HG03135 (cell line): Measurements from ENCODE around the gene NDOR1.
A peak's percentile ranks its signal among the peaks of the same experiment; 100 is the strongest.

ENCODE experiments used
- ATAC-seq: cut with Tn5 transposase; IDR thresholded peaks from one replicate; pipeline ENCODE4 v1.9.1; 2021; ENCODE audit warnings: mild to moderate bottlenecking, moderate library complexity; ENCODE audit not compliant: unreplicated experiment

NDOR1 gene

DNA sequence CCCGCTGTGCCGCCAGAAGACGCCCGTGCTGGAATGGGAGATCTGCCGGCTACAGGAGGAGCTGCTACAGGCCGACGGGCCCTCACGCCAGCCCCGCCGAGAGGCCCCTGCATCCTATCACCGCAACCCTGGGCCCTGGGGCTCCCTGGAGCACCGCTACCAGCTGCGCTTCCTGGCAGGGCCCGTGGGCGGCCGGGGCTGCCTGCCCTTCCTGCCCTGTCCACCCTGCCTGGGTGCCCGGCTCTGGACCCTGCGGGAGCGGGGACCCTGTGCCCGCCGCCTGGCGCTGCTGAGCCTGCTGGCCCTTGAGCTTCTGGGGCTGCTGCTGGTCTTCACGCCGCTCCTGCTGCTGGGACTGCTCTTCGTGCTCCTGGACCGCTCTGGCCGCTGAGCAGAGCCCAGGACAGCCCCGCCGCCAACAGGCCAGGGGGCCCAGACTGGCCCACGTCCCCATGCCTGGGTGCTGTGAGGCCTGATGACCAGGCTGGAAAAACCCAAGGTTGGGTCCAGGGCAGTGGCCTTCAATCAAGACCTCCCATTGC is 12.8 kb downstream of the NDOR1 start:
- no peak for ATAC-seq

- ATAC-seq = no peak
Measured at GRCh38 chr9:137218754-137219271, 13.3 kb downstream of the NDOR1 start.

DNA sequence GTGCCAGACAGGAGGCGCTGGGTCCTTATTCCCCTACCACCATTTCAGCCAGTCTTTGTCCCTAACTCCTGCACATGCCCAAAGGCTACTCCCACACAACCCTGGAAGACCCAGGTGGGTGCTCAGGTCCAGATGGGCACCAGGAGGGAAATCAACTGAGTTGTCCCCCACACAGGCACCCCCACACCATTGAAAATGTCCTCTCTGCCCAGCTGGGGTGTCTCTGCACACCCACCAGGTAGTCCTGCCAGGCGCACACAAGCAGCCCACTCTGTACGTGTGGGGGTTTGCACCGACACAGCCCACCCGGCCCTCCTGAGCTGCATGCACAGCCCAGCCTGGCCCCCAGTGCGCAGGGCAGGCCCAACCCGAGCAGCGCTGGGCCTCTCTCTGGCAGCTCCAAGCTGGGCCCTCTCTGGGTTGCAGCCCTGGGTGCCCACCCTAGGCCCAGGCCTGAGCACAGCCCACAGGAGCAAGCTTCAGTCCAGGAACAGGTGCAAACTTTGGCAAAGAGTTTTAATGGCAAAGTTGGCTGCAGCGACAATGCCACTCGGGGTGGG is 14.3 kb downstream of the NDOR1 start:
- no peak for ATAC-seq

- ATAC-seq = no peak
Measured at GRCh38 chr9:137220317-137221094, 15.0 kb downstream of the NDOR1 start.

DNA sequence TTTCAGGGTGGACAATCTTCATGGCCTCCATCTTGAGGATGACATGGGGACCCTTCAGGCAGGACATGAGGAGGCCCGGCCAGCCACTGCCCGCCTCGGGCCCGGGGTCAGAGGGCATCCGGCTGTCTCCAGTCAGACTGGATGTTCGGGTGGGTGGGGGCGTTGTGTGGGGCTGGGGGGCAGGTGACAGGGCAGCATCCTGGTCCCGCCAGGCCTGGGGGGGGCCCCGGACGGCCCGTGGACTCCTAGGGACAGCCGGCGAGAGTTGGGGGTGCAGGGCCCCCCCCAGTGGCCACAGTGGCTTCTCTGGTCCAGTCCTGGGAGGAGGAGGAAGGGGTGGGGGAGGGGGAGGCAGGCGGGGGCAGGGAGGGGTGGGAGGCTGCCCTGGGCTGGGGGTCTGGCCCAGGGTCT is 15.6 kb downstream of the NDOR1 start:
- ATAC-seq = no peak

DNA sequence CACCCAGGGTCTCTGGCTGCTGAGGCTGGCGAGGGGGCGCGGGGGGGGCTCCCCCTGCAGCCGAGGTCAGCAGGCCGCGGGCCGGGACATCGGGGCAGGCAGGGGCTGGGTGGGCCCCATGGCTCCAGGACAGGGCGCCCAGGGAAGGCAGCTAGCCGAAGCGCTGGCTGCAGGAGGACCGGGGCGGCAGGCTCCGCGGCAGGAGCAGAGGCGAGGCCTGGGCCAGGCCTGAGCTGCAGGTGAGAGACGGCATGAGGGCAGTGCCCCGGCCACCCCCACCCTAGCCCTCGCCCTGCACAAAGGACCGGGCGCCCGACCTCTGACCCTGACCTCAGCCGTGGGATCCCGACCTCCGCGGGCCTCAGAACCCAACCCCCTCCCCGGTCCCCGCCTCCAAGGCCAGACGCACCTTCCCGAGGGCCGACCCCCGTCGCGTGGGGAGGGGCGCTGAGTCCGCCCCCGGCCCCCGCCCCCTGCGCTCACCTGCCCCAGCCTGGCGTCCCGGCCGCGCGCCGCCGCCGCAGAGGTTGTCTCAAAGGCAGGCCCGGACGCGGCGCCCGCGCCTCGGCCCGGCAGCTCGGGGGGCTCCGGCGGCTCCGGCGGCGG is 16.1 kb downstream of the NDOR1 start:
- no peak for ATAC-seq

DNA sequence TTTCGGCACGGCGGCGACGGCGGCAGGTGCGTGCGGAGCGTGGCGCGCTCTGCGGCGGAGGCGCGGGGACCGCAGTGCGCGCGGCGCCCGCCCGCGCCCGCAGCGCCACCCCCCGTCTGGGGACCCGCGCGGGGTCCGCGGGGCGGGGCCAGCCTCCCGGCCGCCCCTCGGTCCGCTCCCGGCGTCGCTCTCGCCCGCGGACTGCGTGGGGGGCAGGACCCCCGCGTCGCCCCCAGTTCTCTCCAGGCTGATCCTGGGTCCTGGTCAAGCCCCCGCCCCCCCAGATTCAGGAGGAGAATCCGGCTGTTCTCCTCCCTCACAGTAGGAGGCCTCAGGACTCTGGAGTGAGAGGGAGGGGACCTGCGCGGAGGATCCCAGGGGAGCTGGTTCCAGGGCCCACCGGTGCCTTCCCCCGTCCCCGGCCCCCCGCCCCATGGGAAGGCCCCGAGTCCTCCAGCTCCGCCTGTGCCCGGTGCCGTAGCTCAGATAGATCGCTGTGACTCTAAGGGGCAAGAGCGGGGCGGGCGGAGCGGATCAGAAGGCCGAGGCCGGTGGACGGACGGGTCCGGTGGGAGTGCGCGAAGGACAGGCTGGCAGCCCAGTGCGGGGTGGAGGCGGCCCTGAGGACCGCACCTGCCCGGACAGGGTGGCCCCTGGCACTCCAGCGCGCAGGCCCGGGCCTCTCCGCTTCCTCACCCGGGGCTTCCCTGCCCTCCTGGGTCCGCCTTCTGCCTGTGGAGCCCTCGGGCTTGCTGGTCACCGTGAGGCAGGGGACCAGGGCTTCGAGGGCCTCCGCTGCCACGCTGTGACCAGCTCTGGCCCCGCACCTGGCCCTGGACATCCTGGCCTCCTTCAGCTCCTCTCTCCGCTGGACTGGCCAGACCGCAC is 16.9 kb downstream of the NDOR1 start, which contains the start of gene RNF208:
Gene RNF208, minus strand, starts transcription at position 51 of the 888 bp plus-strand sequence. CDS start 1,028 bp downstream, outside the sequence.
- peak; percentile 5 for ATAC-seq

DNA sequence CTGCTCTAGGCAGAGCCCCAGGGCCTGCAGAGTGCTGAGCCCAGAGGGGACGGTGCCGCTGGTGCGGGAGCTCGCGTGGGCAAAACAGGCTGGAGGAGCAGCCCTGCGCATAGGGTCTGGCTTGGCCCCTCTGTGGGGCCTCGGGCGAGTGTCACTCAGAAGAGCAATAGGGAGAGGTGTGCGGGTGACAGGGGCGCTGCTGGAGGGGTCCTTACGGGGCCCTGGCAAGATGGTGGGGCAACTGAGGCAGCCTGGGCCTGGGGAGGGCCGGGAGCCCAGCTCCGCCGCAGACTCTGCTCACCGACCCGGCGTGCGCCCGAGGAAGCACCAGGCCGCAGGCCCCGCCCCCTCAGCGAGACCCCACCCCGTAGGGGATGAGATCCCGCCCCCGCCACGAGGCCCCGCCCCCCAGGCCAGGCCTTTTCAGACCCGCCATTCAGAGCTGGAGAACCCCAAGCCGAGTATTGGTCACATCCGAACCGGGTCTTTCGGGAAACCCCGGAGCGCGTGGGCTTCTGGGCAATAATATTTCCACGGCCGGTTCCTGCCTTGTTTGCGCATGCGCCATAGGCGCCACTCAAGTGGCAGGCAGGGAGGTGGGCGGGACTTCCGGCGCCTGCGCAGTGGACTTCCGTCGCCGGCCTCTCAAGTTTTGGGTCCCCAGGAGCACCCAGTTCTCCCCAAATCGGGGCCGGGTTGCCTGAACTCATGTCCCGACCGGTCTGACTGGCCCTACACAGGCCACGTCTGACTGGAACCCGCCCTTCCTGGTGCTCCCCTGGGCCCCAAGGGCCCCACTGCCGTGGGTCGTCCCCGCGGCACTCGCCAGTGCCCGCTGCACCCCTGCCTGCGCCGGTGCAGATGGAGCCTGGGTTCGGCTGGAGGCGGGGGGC is 17.8 kb downstream of the NDOR1 start:
- ATAC-seq = peak; percentile 68

DNA sequence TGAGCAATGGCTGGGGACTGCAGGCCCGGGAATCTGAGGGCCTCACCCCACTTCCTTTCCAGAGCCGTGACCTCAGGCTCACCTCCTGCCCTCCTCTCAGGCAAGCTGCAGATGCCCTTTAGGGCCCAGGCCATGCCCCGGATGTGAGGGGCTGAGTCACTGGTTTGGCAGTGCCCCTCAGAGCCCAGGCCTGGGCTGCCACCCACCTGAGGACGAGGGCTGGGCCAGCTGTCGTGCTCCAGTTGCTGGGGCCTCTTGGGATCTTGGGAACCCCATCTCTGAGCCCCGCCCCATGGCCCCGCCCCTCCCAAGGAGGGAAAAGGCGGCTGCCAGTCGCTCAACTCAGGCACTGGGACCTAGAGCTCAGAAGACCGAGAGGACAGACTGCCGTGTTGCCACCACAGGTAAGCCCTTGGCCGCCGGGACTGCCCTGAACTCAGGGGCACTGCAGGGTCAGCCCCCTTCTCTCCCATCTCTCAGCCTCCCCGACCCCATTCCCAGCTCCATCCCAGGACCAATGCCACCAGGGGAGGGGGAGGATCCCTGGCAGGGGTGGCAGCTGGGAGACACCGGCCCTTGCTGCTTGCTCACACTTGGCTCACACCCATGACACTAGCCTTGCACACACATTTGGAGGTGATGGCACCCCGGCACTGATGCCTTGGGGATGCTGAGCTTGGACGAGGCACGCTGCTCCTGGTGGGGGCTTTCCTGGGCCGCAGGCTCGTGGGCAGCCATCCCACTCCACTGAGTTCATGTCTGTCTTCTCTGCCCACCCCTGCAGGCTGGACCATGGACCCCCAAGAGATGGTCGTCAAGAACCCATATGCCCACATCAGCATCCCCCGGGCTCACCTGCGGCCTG is 19.6 kb downstream of the NDOR1 start, which contains the start of gene CYSRT1:
Gene CYSRT1, plus strand, starts transcription at position 345 of the 865 bp plus-strand sequence. Its CDS starts 448 bp downstream, at position 793.
- ATAC-seq = no peak

DNA sequence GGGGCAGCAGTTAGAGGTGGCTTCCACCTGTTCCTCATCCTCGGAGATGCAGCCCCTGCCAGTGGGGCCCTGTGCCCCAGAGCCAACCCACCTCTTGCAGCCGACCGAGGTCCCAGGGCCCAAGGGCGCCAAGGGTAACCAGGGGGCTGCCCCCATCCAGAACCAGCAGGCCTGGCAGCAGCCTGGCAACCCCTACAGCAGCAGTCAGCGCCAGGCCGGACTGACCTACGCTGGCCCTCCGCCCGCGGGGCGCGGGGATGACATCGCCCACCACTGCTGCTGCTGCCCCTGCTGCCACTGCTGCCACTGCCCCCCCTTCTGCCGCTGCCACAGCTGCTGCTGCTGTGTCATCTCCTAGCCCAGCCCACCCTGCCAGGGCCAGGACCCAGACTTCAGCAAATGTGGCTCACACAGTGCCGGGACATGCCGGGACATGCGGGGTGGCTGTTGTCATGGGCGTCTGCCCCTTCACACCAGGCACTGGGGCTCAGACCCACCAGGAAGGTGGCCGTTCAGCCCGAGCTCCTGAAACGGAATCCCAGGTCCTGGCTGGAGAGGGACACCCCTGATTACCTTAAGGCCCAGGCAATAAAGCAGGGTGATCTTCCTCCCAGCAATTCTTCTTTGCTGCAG is 20.3 kb downstream of the NDOR1 start:
- ATAC-seq = no peak

GRCh38 chr9:137226338-137227053 is 21.0 kb downstream of the NDOR1 start:
- no peak for ATAC-seq

GRCh38 chr9:137227054-137227852 is 21.8 kb downstream of the NDOR1 start, which contains the start of gene RNF224:
RNF224 (plus strand) TSS chr9:137227502; CDS start chr9:137228336, 834 bp downstream.
- ATAC-seq = no peak

GRCh38 chr9:137227853-137228505 is 22.5 kb downstream of the NDOR1 start:
- no peak for ATAC-seq

DNA sequence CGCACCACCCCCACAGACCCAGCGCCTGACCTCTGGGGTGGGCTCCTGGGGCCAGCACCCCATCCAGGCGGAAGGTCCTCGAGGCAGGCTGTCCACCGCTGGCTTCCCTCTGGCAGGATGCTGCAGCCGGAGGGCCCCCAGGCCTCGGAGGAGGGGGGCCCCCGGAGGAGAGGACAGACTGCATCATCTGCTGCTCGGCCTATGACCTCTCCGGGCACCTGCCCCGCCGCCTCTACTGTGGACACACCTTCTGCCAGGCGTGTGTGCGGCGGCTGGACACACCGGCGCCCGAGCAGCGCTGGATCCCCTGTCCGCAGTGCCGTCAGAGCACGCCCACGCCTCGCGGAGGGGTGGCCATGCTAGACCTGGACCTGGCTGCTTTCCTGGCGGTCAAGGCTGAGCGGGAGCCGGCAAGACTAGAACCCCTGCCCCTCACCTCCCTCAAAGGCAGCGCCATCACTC is 23.0 kb downstream of the NDOR1 start:
- no peak for ATAC-seq

DNA sequence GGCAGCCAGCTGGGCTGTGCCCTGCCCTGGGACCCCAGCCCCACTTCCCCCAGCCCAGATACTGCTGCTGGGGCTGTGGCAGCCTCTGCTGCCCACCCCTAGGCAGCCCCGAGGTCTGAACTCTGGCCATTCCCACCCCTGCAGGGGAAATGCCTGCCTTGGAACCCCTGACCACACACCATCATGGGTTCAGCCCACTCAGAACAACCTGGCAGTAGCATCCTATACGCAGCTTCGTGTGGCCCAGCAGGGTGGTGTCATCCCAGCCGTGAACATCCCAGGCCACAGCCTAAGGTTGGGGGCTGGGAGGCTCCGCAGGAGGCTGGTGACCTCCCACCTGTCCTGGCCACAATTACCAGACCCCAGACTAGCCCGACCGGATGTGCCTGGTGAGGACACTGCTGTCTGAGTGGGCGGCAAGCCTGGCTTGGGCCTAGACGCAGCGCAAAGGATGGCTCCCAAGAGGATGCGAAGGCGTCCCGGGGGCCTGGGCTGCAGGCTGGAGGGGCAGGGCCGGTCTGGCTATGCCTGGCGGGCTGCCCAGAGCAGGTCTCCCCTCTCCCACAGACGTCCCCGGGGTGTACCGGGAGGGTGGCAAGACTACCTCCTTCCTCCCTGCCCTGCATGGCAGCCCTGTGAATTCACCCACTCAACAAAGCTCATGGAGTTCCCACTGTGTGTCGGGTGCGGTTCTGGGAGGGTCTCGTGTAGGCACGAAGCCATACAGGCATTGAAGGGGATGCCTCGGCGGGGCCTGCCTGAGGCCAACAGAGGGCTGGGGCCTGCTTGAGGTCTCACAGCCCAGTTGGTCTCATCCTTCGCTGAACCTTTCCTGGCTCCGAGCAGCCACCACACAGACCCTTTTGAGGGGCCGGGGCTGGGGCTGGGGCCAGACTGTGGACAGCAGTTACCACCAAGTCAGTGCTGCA is 23.7 kb downstream of the NDOR1 start:
- no peak for ATAC-seq
